ENCODE results near the gene PYGM.
A peak's percentile ranks its signal among the peaks of the same experiment; 100 is the strongest.
"Not testable (repeated sequence)": the region's sequence is repeated elsewhere in the genome, so short reads cannot be mapped to it uniquely, and the experiment has no call there.

Gene PYGM

DNA sequence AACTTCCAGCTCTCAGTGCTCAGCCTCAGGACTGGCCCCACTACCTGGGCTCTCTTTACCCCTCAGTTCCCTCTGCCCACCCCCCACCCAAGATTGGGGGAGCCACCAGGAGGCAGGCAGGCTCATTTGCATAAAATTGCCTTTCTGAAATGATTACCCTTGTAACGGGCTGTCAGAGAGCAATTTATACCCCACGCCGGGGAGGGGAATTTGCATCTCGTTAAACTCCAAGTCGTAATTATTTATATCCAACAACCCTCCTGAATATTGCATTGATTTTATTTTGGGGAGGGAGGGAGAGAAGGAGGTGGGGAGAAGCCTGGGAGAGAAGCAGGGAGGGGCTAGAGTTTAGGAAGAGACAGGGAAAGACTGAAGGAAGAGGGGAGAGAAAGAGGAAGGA is 45.1 kb downstream of the PYGM start:
- no peak for DNase-seq

DNA sequence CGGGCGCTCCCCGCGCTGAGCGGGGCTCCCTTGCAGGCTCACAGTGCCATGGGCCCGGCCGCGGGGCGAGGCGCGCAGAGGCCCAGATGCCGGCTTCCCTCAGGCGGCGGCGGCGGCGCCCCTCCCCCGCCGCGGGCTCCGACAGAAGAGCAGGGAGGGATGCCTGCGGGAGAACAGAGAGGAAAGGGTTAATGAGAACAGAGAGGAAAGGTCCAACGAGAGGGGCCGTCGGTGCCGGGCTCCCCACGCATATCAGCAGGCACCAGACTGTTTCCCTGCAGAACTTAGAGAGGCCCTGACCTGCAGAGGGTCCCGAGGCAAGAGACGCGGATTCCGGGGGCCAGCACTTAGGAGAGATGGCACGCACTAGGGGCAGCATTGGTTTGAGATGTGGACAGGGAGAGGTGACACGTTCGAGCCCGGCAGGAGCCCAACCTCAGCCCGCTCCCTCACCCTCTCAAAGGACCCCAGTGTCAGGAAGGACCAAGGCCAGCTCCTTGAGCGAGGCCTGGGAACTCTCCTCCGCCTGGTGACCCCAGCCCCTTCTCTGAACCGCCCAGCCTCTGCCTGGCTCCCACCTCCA is 45.9 kb downstream of the PYGM start:
- DNase-seq, result no peak

DNA sequence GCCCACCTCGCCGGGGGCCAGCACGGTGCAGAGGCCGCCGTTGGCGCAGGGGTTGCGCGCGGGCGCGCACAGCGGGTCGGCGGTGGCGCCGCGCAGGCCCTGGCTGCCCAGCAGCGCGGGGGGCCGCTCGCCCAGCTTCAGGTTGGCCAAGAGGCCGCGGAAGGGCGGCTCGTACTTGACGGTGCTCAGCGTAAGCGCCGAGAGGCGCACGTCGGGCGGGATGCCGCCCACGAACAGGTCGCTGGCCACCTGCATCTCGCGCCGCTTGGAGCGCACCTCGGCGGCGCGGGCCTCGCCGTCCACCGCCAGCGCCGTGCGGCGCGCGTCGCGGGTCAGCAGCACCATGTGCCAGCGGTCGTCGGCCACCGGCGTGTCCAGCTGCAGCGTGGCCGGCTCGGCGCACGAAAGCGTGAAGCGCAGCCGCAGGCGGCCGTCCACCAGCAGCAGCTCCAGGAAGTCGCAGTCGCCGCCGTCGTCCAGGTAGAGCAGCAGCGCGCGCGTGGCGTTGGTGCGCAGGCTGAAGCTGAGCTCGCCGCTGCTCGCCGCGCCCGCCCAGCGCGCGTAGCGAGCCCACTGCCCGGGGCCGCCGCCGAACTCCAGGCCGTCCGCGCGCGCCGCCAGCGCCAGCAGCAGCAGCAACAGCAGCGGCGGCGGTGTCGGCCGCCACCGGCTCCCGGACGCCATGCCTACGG is 46.6 kb downstream of the PYGM start:
- peak; percentile 56 for DNase-seq

DNA sequence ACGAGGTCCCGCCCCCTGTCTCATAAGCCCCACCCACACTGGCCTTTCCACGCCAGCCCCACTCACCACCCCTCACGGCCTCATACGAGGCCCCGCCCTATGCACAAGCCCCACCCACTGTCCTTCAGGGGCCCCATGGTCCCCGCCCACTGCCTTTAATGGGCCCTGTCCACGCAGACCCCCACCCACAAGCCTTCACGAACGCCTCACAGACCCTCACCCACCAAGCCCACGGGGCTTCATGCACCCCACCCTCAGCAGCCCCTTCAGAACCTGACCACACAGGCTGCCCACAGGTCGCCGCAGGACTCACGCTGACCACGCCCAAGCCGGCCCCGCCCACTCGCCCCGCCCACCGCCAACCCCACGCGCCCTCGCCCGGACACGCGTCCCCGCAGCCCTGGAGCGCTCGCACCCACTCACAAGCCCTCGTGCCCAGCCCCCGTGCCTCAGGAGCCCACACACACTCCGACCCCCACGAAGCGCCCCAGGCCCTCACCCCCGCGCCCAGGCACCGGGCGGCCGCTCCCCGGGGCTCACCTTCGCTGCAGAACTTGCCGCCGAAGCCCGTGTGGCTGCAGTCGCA is 47.3 kb downstream of the PYGM start:
- DNase-seq, result no peak

DNA sequence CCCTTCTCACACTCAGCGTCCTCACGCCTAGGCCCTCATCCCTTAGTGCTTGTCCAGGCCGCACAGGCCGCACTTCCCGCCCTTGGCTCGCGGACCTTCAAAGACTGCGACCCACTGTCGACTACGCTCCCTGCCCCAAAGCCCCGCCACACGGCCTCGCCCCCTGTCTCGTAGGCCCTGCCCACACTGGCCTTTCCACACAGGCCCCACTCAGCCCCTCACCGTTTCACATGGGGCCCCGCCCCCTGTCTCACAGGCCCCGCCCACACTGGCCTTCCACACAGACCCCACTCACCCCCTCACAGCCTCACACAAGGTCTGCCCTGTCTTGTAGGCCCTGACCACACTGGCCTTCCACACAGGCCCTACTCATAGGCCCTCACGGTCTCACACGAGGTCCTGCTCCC is 47.8 kb downstream of the PYGM start:
- no peak for DNase-seq

DNA sequence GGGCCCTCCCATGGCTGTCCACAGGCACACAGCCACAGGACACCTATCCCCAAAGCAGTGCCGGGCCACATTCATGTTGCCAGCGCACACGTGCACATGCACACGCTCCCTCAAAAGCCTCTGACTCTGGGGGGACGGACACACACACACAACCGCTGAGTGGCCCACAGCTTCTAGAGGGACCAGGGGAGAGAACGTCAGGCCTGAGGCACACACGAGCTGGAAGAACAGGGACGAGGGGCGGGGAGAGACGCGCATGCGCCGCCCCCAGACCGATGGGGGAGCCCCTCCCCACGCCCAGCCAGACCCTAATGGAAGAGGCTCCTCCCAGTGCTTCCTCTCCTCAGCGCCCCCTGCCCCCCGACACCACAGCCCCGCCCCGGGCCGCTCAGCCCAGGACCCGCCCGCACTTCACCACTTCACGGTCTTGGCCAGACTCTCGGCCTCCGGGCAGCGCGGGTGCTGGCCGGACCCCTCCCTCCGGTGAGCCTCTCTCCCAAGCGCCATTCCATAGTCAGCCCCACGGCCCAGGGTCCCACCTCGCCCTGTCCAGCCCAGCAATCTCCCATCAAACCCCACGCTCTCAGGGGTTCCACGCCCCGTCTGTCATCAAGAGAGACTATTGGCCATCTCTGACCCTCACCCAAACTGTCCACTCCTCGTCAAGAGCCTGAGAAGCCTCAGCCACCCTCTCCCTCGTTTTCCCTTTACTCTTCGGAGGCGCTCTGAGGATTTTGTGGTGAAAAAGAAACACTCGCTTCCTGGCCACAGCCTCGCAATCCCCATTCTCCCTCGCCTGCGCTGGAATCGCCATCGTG is 48.4 kb downstream of the PYGM start:
- DNase-seq, result no peak

DNA sequence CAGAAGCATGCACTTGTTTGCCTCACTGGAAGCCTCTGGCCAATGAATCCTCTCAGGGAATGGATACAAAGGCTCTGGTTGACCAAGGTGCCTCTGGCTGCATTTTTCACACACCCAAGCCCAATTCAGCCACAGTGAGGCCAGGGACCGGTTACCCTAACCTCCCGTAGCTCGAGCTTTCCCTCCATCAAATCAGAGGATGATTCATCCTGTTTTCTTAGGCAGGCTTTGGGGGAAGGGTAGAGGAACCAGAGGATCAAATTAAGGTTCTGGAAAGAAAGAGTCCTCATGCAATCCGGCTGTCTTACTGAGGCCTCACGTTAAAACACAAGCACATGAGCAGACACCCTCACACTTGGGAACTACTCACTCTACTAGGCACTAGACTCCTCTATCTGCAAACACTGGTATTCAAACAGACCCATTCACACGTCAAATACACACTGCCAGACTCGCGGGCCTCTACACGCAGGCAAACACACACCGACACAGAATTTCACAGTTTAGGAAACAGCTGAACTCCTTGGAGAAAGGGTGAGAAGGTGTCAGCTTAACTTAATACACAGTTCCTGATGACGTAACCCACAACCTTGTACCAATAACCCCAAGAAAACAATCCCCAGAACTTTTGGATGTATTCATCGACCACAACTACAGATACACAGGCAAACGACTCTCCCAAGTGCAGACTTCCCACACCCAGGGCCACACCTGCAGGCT is 49.2 kb downstream of the PYGM start:
- DNase-seq, result no peak

DNA sequence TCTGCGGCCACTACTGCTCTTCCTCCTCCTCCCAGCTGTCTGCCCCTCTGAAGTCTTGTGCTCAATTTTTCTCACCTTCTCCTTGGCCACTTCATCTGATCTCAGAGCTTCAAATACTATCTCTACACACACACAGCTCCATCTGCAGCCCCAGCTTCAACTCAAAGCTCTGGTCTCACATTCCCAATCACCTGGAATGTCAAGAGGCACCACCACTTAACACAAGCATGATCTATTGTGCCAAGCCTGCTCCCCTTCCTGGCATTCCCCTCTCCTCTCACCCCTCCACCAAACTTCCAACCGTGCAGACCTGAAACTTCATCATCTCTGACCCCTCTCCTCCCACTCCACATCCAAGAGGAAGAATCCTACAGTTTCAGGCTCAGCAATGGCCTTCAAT is 54.3 kb downstream of the PYGM start:
- no peak for DNase-seq

DNA sequence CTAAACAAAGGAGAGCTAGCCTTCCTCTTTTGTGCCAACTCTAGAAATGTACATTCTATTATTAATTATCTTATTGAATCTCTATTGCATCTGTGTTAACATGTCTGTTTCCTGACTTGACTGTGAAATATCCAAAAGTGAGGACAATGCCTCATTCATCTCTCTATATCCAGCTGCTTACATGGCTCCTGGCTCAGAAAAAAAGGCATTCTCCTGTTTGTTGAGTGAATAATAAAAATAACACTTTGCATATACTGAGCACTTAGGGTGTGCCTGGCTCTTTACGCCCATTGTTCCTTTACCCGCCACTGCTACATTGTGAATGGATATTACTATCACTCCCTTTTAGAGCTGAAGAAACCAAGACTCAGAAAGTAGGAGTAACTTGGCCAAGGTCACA is 56.7 kb downstream of the PYGM start:
- DNase-seq, result no peak

DNA sequence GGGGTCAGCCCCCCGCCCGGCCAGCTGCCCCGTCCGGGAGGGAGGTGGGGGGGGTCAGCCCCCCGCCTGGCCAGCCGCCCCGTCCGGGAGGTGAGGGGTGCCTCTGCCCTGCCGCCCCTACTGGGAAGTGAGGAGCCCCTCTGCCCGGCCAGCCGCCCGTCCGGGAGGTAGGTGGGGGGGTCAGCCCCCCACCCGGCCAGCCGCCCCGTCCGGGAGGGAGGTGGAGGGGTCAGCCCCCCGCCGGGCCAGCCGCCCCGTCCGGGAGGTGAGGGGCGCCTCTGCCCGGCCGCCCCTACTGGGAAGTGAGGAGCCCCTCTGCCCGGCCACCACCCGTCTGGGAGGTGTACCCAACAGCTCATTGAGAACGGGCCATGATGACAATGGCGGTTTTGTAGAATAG is 57.8 kb downstream of the PYGM start:
- not testable (repeated sequence) for DNase-seq

DNA sequence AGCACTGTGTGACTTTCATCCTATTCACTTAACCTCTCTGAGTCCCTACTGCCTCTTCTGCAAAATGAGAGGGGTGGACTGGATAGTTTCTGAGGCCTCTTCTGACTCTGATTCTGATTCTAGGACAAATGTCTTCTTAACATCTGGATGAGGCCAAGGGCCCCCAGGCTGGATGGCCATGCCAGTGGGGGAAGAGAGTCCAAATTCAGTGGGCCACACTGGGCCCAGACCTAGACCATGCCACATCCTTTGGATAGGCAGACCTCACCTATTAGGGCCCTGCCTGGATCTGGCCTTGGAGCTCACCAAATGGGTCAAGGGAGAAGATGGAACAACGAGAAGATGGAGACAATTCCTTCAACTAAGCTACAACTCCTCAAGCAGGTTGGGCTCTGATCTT is 61.3 kb downstream of the PYGM start:
- DNase-seq, result no peak

DNA sequence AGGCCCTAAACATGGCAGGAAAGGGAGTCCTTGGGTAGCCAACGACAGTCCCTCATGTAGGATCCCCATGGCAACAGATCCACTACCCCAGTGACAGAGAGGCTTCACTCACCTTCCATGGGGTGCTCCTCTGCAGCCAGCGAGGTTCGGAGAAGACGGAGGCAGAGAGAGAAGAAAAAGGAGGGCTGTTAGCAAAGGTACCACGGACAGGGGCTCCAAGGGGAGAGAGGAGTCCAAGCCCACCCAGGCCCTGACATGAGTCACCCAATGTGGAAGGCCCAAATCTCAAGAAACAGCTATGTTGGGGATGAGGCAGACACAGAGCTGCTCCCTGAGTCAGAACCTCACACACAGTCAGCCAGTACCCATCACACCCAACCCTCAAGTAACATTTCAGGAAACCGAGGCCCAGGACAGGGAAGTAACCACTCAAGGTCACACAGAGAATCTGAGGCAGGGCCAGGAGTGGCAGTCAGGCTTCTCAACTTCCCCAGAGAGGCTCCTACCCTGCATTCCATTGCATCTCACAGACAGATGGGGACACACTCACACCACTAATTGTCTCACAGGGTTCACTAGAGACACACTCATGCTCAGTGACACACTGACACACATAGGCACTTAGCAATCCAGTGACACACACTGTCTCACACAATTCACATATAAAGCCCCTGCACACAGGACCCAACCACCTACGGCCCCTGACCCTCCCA is 62.0 kb downstream of the PYGM start:
- DNase-seq, result no peak
